Measurements from ENCODE around the gene AK1. TPM values are rescaled to one million over a fixed set of nuclear protein-coding genes. Genes with fewer than 3 reads are reported as not detected.
"Not testable (repeated sequence)": the region's sequence is repeated elsewhere in the genome, so short reads cannot be mapped to it uniquely, and the experiment has no call there.

Gene AK1
- total RNA-seq, 2 experiments from 2014 or later, result 19.5 to 21.6 TPM

DNA sequence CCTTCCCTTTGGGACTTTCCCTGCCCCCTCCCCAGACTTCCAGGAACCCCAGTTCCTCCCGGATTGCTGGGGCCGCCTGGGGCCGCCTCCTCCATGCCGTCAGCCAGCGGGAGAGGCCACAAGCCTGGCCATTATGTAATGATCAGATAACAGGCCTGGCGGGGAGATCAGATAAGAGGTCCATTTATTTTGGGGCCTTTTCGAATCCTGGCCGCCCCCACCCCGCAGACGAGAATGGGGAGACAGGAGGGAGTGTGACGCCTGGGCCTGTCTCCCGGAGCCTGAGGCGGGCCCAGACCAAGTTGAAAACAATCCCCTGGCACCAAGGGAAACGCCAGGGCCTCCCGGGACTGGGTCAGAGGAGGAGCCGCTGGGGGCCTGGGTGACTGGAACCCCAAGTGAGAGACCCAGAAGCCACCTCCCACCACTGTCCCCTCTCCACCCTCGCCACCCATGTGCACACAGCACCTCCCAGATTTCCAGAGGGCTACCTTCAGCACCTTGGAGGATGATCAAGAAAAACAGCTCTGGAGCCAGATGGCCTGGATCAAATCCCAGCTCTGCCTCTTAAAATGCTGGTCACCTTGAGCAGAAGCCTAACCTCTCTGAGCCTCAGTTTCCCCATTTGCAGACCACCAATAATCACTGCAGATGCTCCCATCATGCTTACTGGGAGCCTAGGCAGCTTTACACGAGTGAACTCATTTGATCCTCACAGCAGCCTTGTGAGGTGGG lies 30.9 kb downstream of the AK1 start:
- H3K4me2 ChIP-seq (ENCODE audit: low read length), result no peak overlapping the region
- ChIA-PET POLR2A (interaction anchor here (0.6 kb wide), 1 partner anchor 69 kb away, joined by 4 read pairs; no protein-coding TSS in a partner anchor), CTCF (ENCODE audit: unreplicated experiment) (no interaction called here)
- intact Hi-C loops (cut with micrococcal nuclease; ENCODE audit: unreplicated experiment), result no loop called here
- DNase-seq (ENCODE audit: low spot score), result no peak
- no peaks in the 10 kb centered on the region for H4K20me1 ChIP-seq (ENCODE audit: insufficient read depth, low read length)
- no peak overlapping the region for H3K4me3 ChIP-seq (ENCODE audit: low read depth, low read length, poor library complexity, severe bottlenecking)
- no peak overlapping the region for H3K27ac ChIP-seq (ENCODE audit: low read depth, low read length, poor library complexity, severe bottlenecking)
- H3K9me2 ChIP-seq (ENCODE audit: insufficient read depth, low read length), result no peaks in the 10 kb centered on the region
- no TSS peak for BruUV-seq (replicated peaks)
- no peaks in the 10 kb centered on the region for H3K36me3 ChIP-seq (ENCODE audit: insufficient read depth, low read length)
- H3K9me3 ChIP-seq (ENCODE audit: low read length), result peaks cover 11% of the 10 kb centered on the region; the same call in 1 of the 2 replicates
- TF ChIP-seq EZH2phosphoT487 (IDR thresholded peaks at IDR 0.05; ENCODE audit: borderline replicate concordance, low read depth, low read length) (no peak), CTCF (conservative IDR thresholded peaks at IDR 0.05; ENCODE audit: low read length) (no peak)
- no peaks in the 10 kb centered on the region for H3K4me1 ChIP-seq (ENCODE audit: insufficient read depth, low read length, poor library complexity, severe bottlenecking)
- H2AFZ ChIP-seq (ENCODE audit: low read length), result no peak overlapping the region
- no peaks in the 10 kb centered on the region for H3K79me2 ChIP-seq (ENCODE audit: insufficient read depth, low read depth, low read length)

GRCh38 chr9:127845619-127846018 lies 31.9 kb downstream of the AK1 start:
- intact Hi-C loops (cut with micrococcal nuclease; ENCODE audit: unreplicated experiment); H2AFZ ChIP-seq (ENCODE audit: low read length); H3K79me2 ChIP-seq (ENCODE audit: insufficient read depth, low read depth, low read length); BruUV-seq (replicated peaks); H3K4me2 ChIP-seq (ENCODE audit: low read length); H3K9me2 ChIP-seq (ENCODE audit: insufficient read depth, low read length); CTCF ChIA-PET (ENCODE audit: unreplicated experiment); H3K27ac ChIP-seq (ENCODE audit: low read depth, low read length, poor library complexity, severe bottlenecking); DNase-seq (ENCODE audit: low spot score); H3K4me1 ChIP-seq (ENCODE audit: insufficient read depth, low read length, poor library complexity, severe bottlenecking); H4K20me1 ChIP-seq (ENCODE audit: insufficient read depth, low read length); H3K4me3 ChIP-seq (ENCODE audit: low read depth, low read length, poor library complexity, severe bottlenecking); H3K36me3 ChIP-seq (ENCODE audit: insufficient read depth, low read length): not testable (repeated sequence)
- POLR2A ChIA-PET, result interaction anchor here (0.6 kb wide), 1 partner anchor 12 kb away, joined by 8 read pairs; no protein-coding TSS in a partner anchor
- peaks cover 11% of the 10 kb centered on the region; the same call in 1 of the 2 replicates for H3K9me3 ChIP-seq (ENCODE audit: low read length)

DNA sequence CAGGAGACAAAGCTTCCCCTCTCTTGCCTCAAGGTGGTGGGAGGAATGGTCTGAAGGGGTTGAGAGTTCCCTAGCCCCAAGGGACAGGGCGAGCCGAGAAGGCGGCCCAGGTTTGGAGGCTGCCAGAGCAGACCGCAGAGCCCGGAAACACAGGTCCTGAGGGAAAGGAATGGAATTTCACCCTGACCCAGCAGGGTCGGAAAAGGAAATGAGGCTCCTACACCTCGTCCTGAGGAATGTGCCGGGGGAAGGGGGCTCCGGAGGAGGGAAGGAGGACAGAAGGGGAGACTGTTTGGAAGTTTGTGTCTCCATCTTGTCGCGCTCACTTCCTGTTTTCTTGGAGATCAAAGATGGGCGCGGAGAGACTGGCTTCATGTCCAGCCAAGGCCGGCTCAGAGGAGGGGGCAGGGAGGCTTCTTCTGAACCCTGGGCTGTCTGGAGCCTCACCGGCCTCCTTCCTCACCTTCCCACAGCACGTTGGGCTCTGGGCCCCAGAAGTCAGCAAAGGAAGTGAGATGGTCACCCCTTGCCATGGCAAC lies 32.6 kb downstream of the AK1 start:
- Histone ChIP-seq H4K20me1 (ENCODE audit: insufficient read depth, low read length) (no peaks in the 10 kb centered on the region), H3K79me2 (ENCODE audit: insufficient read depth, low read depth, low read length) (no peaks in the 10 kb centered on the region), H3K4me2 (ENCODE audit: low read length) (no peak overlapping the region), H3K4me1 (ENCODE audit: insufficient read depth, low read length, poor library complexity, severe bottlenecking) (peaks cover under 1% of the 10 kb centered on the region), H3K4me3 (ENCODE audit: low read depth, low read length, poor library complexity, severe bottlenecking) (no peak overlapping the region), H3K9me2 (ENCODE audit: insufficient read depth, low read length) (no peaks in the 10 kb centered on the region), H3K36me3 (ENCODE audit: insufficient read depth, low read length) (no peaks in the 10 kb centered on the region), H2AFZ (ENCODE audit: low read length) (no peak overlapping the region), H3K27ac (ENCODE audit: low read depth, low read length, poor library complexity, severe bottlenecking) (no peak overlapping the region), H3K9me3 (ENCODE audit: low read length) (peaks cover 10% of the 10 kb centered on the region; the same call in 1 of the 2 replicates)
- CTCF ChIA-PET (ENCODE audit: unreplicated experiment), result no interaction called here
- TF ChIP-seq EZH2phosphoT487 (IDR thresholded peaks at IDR 0.05; ENCODE audit: borderline replicate concordance, low read depth, low read length), result no peak
- no peak for TF ChIP-seq CTCF (conservative IDR thresholded peaks at IDR 0.05; ENCODE audit: low read length)
- no peak for DNase-seq (ENCODE audit: low spot score)
- POLR2A ChIA-PET, result interaction anchor here (0.5 to 0.6 kb wide), 3 partner anchors 11 to 191 kb away, joined by 3 to 8 read pairs (median 5); no protein-coding TSS in a partner anchor
- intact Hi-C loops (cut with micrococcal nuclease; ENCODE audit: unreplicated experiment), result no loop called here
- BruUV-seq (replicated peaks), result no TSS peak

Measured in OCI-LY7 (cell line).